Central memory CD4-positive, alpha-beta T cell (primary cell): ENCODE results near the gene BCL11A.

Experiments
- DNase-seq: peaks from one replicate; pipeline ENCODE4 v3.0.0; 2022
- total RNA-seq, 3 experiments: gene quantifications; one replicate each; lab custom pipeline; 2026; lab: John Stamatoyannopoulos, UW

Gene BCL11A
- 0 reads per million in 3 experiments for total RNA-seq

- DNase-seq = no peak
Observed at GRCh38 chr2:60553495-60554073, at the start of gene BCL11A. BCL11A (minus strand) TSS chr2:60553654; CDS start chr2:60553270, 384 bp downstream.

DNA sequence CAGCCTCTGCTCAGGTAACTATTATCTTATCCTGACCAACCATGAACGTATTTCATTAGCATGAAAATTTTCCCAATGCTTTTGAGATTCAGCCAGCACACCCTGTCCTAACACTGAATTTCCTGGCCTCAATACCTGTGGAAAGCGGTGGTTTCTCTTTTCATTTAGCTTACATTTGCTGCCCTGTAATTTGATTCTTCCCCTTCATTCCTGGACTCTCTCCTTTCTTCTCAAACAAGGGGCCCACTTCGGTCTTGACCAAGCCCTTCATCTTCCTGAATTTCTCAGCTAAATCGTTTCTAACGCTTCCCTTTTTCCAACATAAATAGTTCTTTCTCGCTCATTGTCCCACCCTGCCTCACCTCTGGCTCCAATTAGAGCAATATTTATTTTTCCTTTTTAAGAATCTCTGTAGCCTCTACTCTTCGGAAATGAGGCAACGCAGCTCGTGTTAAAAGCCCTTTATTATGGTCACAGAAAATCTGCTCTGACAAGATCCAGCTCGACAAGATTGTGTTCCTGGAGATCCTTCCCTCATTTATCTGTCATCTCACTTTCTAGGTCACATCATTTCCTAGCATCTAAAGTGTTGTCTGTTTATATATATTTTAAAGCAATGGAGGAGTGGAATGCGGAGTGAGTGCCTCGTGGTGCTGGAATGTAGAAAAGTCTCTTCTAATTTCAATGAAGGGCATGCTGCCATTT, 49.5 kb upstream of the BCL11A start:
- DNase-seq = no peak

DNA sequence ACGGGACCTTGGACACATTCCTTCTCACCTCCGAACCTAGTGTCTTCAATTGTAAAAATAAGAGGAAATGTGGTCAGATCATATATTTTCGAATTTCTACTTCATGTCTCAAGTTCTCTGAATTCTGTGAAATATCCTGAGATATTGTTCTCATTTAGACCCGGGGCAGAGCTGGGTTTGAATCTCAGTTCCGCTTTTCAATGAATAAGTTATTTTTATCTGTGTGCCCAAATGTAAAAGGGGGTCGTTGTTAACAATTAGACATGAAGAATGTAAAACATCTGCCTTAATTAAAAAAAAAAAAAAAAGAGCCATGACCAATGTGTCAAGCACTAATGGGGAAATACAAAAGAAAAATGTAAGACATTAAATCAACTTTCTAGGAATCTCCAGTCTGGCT, 48.9 kb upstream of the BCL11A start:
- DNase-seq = no peak

- no peak for DNase-seq
Observed at GRCh38 chr2:60598271-60598670, 44.8 kb upstream of the BCL11A start.

GRCh38 chr2:60597346-60597745, 43.9 kb upstream of the BCL11A start:
- no peak for DNase-seq

DNA sequence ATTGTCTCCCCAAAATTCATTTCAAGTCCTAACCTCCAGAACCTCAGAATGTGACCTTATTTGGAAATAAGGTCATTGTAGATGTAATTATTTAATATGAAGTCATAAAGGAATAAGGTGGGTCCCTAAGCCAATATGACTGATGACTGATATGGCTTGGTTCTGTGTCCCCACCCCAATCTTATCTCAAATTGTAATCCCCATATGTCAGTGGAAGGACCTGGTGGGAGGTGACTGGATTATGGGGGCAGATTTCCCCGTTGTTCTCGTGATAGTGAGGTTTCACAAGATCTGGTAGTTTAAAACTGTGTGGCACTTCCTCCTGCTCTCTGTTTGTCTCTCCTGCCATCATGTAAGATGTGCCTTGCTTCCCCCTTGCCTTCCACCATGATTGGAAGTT, 43.0 kb upstream of the BCL11A start:
- no peak for DNase-seq

GRCh38 chr2:60595953-60596352, 42.5 kb upstream of the BCL11A start:
- DNase-seq = no peak

DNA sequence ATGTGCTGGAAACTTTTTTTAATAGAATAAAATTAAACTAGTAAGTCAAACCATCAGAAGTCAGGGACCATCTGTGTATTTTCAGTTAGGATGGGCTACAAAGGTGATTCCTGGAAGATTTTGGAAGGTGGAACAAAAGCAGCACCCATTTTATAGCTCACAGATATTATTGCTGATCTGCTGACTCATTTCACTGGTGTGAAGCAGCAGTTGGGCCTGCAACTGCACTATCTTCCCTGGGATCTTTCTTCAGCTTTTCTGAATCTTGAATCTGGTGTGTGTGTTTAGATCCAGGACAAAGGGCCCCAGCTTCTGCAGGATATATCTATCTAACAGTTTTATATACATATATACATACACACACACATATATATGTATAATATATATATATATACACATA, 35.6 kb upstream of the BCL11A start:
- DNase-seq = no peak

GRCh38 chr2:60586081-60586480, 32.6 kb upstream of the BCL11A start:
- no peak for DNase-seq

- DNase-seq = no peak
Observed at GRCh38 chr2:60585276-60585675, 31.8 kb upstream of the BCL11A start.

GRCh38 chr2:60583604-60584003, 30.1 kb upstream of the BCL11A start:
- no peak for DNase-seq

- DNase-seq = peak; percentile 21
Observed at GRCh38 chr2:60581433-60582282, 28.2 kb upstream of the BCL11A start.

DNA sequence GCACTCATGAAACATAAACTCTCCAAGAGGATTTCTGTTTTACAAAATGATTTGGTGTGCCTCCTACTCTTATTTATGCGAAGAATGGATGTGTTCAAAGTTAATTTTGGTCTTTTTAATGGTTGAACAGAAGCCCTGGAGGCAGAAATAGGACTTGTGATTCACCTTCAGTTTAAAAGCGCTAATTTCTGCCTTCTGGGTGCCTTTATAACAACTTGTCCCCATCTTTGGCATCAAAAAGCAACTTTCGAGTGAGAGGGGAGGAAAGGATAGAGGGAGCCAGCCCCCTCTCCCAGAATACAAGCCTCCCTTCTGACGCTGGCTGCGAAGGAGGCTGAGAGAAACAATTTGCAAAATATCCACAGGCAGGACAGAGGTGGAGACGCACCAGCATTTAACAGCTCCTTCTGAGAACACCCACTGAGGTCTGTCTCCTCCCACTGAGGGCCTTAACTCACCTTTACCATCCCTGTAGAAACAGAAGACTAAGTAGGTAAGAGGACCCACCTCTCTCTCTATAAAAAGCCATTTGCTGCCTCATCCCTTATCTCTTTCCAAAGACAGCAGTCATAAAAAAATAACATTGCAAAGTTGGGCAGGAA, 24.3 kb upstream of the BCL11A start:
- no peak for DNase-seq

DNA sequence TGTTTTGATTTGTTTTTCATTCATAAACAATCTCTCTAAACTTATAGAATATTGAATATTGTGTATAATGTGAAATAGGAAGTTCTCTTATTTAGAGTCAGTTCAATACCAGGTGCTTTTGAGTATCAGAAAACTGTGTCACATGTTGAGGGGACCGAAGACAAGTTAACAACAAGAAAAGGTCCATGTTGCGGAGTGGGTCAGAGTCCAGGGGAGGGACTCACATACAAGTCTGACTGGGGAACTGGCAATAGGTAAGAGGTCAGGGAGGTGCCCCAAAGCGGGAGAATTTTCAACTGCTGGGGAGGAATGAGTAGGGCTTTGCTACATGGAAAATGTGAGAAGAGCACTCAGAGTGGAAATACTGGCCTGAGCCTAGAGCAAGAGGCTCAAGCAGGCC, 19.8 kb upstream of the BCL11A start:
- no peak for DNase-seq

- no peak for DNase-seq
Observed at GRCh38 chr2:60570251-60570650, 16.8 kb upstream of the BCL11A start.

- DNase-seq = no peak
Observed at GRCh38 chr2:60569680-60570111, 16.2 kb upstream of the BCL11A start.

DNA sequence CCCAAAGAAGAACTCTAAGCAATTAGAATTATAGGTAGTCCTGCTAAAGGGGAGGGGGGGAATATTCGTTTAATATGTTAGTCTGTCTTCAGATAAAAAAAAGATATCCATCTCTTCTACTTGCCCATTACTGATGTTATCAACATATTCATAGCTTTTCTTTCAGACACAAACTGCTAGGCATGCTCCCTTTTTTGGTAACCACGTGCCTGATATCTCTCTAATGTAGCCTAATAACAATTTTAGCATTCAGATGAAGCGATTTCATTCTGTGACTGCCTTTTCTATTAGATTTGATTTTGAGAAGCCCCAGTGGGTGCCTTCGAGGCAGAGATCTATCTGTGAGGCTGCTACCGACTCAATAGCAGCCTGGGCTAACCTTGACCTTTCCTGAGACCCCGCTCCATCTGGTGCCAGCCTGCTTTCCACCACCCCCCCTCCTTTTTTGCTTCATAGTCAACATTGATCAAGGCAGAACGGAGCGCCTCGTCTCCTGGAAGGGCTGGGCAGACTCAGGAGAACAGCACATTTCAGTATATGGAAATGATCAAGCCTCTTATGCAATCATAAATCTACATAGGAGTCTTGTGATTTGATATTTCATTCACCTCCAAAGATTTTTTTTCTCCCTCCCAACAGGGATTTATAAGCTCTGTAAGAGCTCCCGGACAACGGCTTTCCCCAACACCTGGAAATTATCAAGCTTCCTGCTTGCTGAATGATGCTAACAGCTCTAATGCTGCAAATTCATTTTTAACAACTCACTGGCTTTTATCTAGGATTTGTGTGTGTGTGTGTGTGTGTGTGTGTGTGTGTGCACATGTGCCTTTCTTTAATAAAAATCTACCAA, 14.7 kb upstream of the BCL11A start:
- DNase-seq = no peak

- no peak for DNase-seq
Observed at GRCh38 chr2:60567096-60567495, 13.6 kb upstream of the BCL11A start.

GRCh38 chr2:60565472-60565871, 12.0 kb upstream of the BCL11A start:
- no peak for DNase-seq

GRCh38 chr2:60560734-60561644, 7.5 kb upstream of the BCL11A start:
- DNase-seq = no peak

GRCh38 chr2:60559880-60560279, 6.4 kb upstream of the BCL11A start:
- DNase-seq = no peak
